PC-9 (cell line): ENCODE results near the gene FTL. TPM values are rescaled to one million over a fixed set of nuclear protein-coding genes. Genes with fewer than 3 reads are reported as not detected.

Source experiments
- BruUV-seq: library from RNA; stranded (reverse); fragments of 400-500 nt; replicated peaks from 2 replicates; lab custom pipeline; 2021; lab: Mats Ljungman, UMichigan
- CTCF ChIA-PET: fragments of 300-600 bp; sonication (Branson Sonifier 250); formaldehyde crosslinking; loops from one replicate; lab custom pipeline; 2022; ENCODE audit warnings: antibody characterized with exemption; lab: Charles Lee
- POLR2A ChIA-PET: fragments of 300-600 bp; sonication (Branson Sonifier 250); formaldehyde crosslinking; loops from one replicate; lab custom pipeline; 2022; ENCODE audit warnings: antibody characterized with exemption; ENCODE audit not compliant: unreplicated experiment; lab: Charles Lee
- DNase-seq, 2 experiments: peaks; one replicate each; pipeline versions ENCODE4 v3.0.0 to v3.0.0-alpha.2; 2015 to 2022; ENCODE audit warnings: mixed read lengths in 1 of 2
- H2AFZ ChIP-seq: fragments of 200-600 bp; sonication (generic); 2 replicates; pipeline ENCODE4 v1.8.1; 2017; ENCODE audit warnings: antibody characterized with exemption
- H3F3A ChIP-seq: fragments of 200-600 bp; sonication (generic); 2 replicates; pipeline ENCODE4 v1.8.1; 2017; ENCODE audit warnings: antibody characterized with exemption, mild to moderate bottlenecking, low read depth; ENCODE audit not compliant: insufficient read depth
- H3K27ac ChIP-seq: fragments of 200-600 bp; sonication (generic); 2 replicates; pipeline ENCODE4 v1.6.1; 2016; ENCODE audit warnings: mixed run types
- H3K27me3 ChIP-seq: fragments of 200-600 bp; sonication (generic); 2 replicates; pipeline ENCODE4 v1.6.1; 2016; ENCODE audit warnings: low read depth, mixed run types; ENCODE audit not compliant: insufficient read depth
- H3K36me3 ChIP-seq: fragments of 200-600 bp; sonication (generic); 2 replicates; pipeline ENCODE4 v1.6.1; 2016; ENCODE audit warnings: low read depth, mixed run types
- H3K4me1 ChIP-seq: fragments of 200-600 bp; sonication (generic); replicated peaks from 2 replicates; pipeline ENCODE4 v1.6.1; 2016; ENCODE audit warnings: mixed run types; ENCODE audit not compliant: insufficient read depth
- H3K4me2 ChIP-seq: fragments of 200-600 bp; sonication (generic); 2 replicates; pipeline ENCODE4 v1.6.1; 2017; ENCODE audit warnings: mixed run types
- H3K4me3 ChIP-seq: fragments of 200-600 bp; sonication (generic); 2 replicates; pipeline ENCODE4 v1.6.1; 2016; ENCODE audit warnings: mixed run types
- H3K79me2 ChIP-seq: fragments of 200-600 bp; sonication (generic); 2 replicates; pipeline ENCODE4 v1.6.1; 2017; ENCODE audit warnings: low read depth, mixed run types
- H3K9me2 ChIP-seq: fragments of 200-600 bp; sonication (generic); 2 replicates; pipeline ENCODE4 v1.8.1; 2017; ENCODE audit warnings: mild to moderate bottlenecking; ENCODE audit not compliant: insufficient read depth
- H3K9me3 ChIP-seq: fragments of 200-600 bp; sonication (generic); 2 replicates; pipeline ENCODE4 v1.8.1; 2016; ENCODE audit warnings: low read depth; ENCODE audit not compliant: insufficient read depth
- H4K20me1 ChIP-seq: fragments of 200-600 bp; sonication (generic); 2 replicates; pipeline ENCODE4 v1.8.1; 2017; ENCODE audit not compliant: insufficient read depth
- CTCF ChIP-seq: fragments of 200-600 bp; sonication (generic); conservative IDR thresholded peaks from 2 replicates; pipeline ENCODE4 v1.6.1; 2017; ENCODE audit warnings: mixed run types, antibody characterized with exemption, mild to moderate bottlenecking, moderate library complexity
- EZH2 ChIP-seq: fragments of 200-600 bp; sonication (generic); IDR thresholded peaks from 2 replicates; pipeline ENCODE4 v1.8.0; 2017; ENCODE audit warnings: antibody characterized with exemption, low read depth
- intact Hi-C: fragments of 100-400 bp; cut with micrococcal nuclease; formaldehyde crosslinking; loops from one replicate; pipeline ENCODE4 v1.10.0; 2022; ENCODE audit not compliant: unreplicated experiment
- total RNA-seq: library from RNA; stranded (reverse); gene quantifications from 2 replicates; pipeline ENCODE4 v1.2.3, GENCODE V29; 2021

The FTL gene
- total RNA-seq, 1 experiment from 2014 or later, result 3,822 TPM

- no peaks in the 10 kb centered on the region for H3K79me2 ChIP-seq
- DNase-seq, result no peak
- H3K9me2 ChIP-seq, result no peaks in the 10 kb centered on the region
- no peak for TF ChIP-seq EZH2
- no peak for TF ChIP-seq CTCF
- no peak overlapping the region for H3K4me3 ChIP-seq
- intact Hi-C loops, result no loop called here
- no TSS peak for BruUV-seq
- peaks cover 6% of the 10 kb centered on the region; the same call in 1 of the 2 replicates for H3K4me1 ChIP-seq
- ChIA-PET CTCF (no interaction called here), POLR2A (no interaction called here)
- no peaks in the 10 kb centered on the region for H3K27me3 ChIP-seq
- H2AFZ ChIP-seq, result no peak overlapping the region
- H3F3A ChIP-seq, result peaks cover 19% of the 10 kb centered on the region
- no peak overlapping the region for H3K27ac ChIP-seq
- no peaks in the 10 kb centered on the region for H4K20me1 ChIP-seq
- H3K9me3 ChIP-seq, result no peaks in the 10 kb centered on the region
- no peak overlapping the region for H3K4me2 ChIP-seq
- no peaks in the 10 kb centered on the region for H3K36me3 ChIP-seq
Measured at GRCh38 chr19:48938256-48938655, 26.9 kb upstream of the FTL start.

GRCh38 chr19:48940902-48941301 lies 24.2 kb upstream of the FTL start:
- TF ChIP-seq CTCF (no peak), EZH2 (no peak)
- H3K4me3 ChIP-seq, result no peak overlapping the region
- no peaks in the 10 kb centered on the region for H4K20me1 ChIP-seq
- H3K79me2 ChIP-seq, result no peaks in the 10 kb centered on the region
- no peaks in the 10 kb centered on the region for H3K4me1 ChIP-seq
- no peak overlapping the region for H3K4me2 ChIP-seq
- H2AFZ ChIP-seq, result no peak overlapping the region
- no peak overlapping the region for H3K27ac ChIP-seq
- H3K27me3 ChIP-seq, result no peaks in the 10 kb centered on the region
- no peaks in the 10 kb centered on the region for H3K9me3 ChIP-seq
- CTCF ChIA-PET, result no interaction called here
- peaks cover 9% of the 10 kb centered on the region for H3F3A ChIP-seq
- no peaks in the 10 kb centered on the region for H3K9me2 ChIP-seq
- POLR2A ChIA-PET, result interaction anchor here (0.6 kb wide), 1 partner anchor 72 kb away, joined by 4 read pairs; no protein-coding TSS in a partner anchor
- DNase-seq, result no peak
- intact Hi-C loops, result no loop called here
- BruUV-seq, result no TSS peak
- H3K36me3 ChIP-seq, result no peaks in the 10 kb centered on the region

GRCh38 chr19:48943081-48943480 lies 22.0 kb upstream of the FTL start:
- Histone ChIP-seq H3K79me2 (no peaks in the 10 kb centered on the region), H3K36me3 (no peaks in the 10 kb centered on the region), H3K4me1 (no peaks in the 10 kb centered on the region), H3K9me2 (no peaks in the 10 kb centered on the region), H3K9me3 (no peaks in the 10 kb centered on the region), H3F3A (peaks cover 11% of the 10 kb centered on the region), H4K20me1 (no peaks in the 10 kb centered on the region), H2AFZ (no peak overlapping the region), H3K4me3 (no peak overlapping the region), H3K4me2 (no peak overlapping the region), H3K27me3 (no peaks in the 10 kb centered on the region), H3K27ac (no peak overlapping the region)
- TF ChIP-seq EZH2, result no peak
- TF ChIP-seq CTCF, result no peak
- POLR2A ChIA-PET, result interaction anchor here (0.7 kb wide), 1 partner anchor 19 kb away, joined by 9 read pairs; no protein-coding TSS in a partner anchor
- CTCF ChIA-PET, result no interaction called here
- DNase-seq, result no peak
- intact Hi-C loops, result no loop called here
- no TSS peak for BruUV-seq
